ENCODE data around the gene PTGR3. TPM values are rescaled to one million over a fixed set of nuclear protein-coding genes. Genes with fewer than 3 reads are reported as not detected.
A peak's percentile ranks its signal among the peaks of the same experiment; 100 is the strongest.

The PTGR3 gene
- total RNA-seq, 1 donor from 2014 or later = 26.3 TPM

DNA sequence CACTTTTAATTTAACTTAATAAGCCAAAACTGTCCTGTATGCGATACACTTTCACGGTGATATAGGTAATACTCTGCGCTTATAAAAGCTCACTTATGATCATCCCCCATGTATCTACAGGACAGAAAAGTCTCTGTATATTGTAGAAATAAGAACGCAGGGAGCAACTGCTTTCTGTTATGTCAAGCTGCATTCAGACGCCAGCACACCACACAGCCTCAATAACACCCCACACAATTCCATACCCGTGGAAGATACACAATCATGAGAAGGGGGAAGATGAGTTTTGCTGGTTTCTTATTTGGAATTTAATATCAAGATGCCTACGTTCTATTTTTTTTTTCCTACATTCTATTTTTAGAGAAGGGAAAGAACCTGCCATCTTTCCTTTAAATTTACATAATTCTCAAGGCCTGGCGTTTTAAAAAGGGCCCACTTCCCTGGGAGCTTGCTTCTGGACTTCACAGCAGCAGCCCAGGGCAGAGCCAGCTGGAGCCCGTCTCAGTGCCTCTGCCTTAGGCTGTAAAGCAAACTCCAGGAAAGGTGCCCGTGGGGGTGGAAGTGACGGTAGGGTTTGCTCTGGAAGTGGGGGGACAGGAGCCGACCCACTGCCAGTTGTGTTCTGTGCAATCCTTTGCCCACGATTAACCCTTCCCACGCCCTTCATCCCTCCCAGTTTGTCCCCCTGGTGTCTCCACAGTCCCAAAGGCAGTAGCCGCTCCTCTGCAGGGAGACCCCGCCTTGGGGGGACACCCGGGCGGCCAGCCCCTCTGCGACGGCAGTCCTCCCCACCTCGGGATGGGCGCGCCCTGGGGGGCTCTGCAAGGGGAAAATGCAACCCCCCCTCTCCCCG, 5.3 kb downstream of the PTGR3 start:
- no peak overlapping the region for H3K4me3 Mint-ChIP-seq (ENCODE audit: unreplicated experiment)
- peaks cover 17% of the 10 kb centered on the region for H3K27me3 Mint-ChIP-seq (ENCODE audit: unreplicated experiment)
- DNase-seq (ENCODE audit: low spot score) = peak; percentile 22
- TF ChIP-seq, protein P1, sequence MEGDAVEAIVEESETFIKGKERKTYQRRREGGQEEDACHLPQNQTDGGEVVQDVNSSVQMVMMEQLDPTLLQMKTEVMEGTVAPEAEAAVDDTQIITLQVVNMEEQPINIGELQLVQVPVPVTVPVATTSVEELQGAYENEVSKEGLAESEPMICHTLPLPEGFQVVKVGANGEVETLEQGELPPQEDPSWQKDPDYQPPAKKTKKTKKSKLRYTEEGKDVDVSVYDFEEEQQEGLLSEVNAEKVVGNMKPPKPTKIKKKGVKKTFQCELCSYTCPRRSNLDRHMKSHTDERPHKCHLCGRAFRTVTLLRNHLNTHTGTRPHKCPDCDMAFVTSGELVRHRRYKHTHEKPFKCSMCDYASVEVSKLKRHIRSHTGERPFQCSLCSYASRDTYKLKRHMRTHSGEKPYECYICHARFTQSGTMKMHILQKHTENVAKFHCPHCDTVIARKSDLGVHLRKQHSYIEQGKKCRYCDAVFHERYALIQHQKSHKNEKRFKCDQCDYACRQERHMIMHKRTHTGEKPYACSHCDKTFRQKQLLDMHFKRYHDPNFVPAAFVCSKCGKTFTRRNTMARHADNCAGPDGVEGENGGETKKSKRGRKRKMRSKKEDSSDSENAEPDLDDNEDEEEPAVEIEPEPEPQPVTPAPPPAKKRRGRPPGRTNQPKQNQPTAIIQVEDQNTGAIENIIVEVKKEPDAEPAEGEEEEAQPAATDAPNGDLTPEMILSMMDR (IDR thresholded peaks at IDR 0.05; ENCODE audit: unreplicated experiment) = no peak
- no peak overlapping the region for H3K27ac Mint-ChIP-seq (ENCODE audit: unreplicated experiment)
- H3K4me1 Mint-ChIP-seq (ENCODE audit: unreplicated experiment) = peaks cover 26% of the 10 kb centered on the region
- H3K36me3 Mint-ChIP-seq (ENCODE audit: low read depth, unreplicated experiment) = peaks cover 13% of the 10 kb centered on the region
- H3K9me3 Mint-ChIP-seq (ENCODE audit: unreplicated experiment) = no peaks in the 10 kb centered on the region

DNA sequence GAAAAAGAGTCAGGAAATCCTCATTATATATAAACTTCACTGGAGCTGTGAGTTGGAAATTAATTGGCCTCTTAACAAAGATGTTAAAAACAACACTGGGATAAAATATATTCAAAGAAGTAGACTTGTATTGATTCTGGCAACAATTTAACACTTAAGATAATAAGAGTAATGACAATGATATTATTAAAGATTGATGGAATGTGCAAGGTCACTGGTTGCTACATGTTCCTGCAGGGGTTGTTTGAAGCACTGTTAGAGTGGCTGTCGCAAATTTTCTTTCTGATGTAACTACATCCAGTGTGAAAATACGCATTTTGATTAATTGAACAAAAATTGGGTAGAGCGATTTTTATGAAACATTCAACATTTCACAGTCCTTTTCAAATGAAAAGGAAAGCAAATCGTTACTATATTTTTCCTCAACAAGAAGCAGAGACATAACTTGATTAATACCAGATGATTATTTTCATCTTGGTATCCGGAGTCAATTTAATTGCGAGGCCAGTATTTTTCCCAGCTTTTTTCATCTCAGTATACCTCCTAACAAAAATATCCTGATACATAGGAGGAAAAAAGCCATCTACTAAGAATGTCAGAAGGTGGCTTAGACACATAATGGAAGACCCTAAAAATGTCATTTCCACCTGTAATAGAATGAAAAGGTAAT, 6.1 kb downstream of the PTGR3 start:
- H3K9me3 Mint-ChIP-seq (ENCODE audit: unreplicated experiment) = no peaks in the 10 kb centered on the region
- no peak for DNase-seq (ENCODE audit: low spot score)
- H3K4me3 Mint-ChIP-seq (ENCODE audit: unreplicated experiment) = no peak overlapping the region
- H3K27ac Mint-ChIP-seq (ENCODE audit: unreplicated experiment) = no peak overlapping the region
- H3K36me3 Mint-ChIP-seq (ENCODE audit: low read depth, unreplicated experiment) = peaks cover 13% of the 10 kb centered on the region
- TF ChIP-seq, protein P1 (IDR thresholded peaks at IDR 0.05; ENCODE audit: unreplicated experiment) = no peak
- peaks cover 23% of the 10 kb centered on the region for H3K4me1 Mint-ChIP-seq (ENCODE audit: unreplicated experiment)
- peaks cover 14% of the 10 kb centered on the region for H3K27me3 Mint-ChIP-seq (ENCODE audit: unreplicated experiment)

DNA sequence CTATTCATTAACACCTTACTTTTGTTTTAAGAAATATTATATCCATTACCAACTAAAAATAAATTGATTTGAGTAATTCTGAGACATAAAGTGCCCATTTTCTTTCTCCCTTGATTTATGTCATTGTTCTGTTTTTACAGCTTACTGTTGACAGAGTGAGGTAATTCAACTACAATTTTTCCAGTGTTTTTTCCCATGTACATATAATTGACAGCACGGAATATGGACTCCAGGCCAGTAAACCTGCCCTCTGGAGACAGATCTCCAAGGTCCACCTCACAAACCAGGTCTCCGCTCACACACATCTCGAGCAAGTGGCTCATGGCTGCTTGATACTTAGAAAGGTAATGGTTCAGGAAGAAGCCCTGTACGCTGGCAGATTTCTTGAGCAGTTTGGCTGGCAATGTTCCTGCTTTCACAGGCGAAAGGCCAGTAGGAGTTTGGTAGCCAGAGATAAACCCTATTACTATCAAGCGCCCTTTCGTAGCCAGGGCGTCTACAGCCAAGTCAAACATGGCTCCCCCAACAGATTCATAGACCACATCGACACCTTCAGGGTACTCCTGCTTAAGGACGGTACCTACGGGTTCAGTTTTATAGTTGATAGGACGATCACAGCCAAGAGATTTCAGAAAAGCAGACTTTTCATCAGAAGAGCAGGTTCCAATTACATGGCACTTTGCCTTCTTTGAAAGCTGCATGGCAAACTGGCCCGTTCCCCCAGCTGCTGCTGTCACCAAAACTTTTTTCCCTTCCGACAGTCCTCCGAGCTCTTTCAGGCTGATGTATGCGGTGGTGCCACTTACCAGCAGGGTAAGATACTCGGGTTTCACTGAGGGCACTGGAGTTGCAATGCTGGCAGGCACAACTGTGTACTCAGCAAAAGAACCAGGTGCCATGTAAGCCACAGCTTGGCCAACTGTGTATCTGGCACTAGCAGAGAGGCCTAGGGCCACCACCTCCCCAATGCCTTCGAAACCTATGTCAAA, 7.4 kb downstream of the PTGR3 start:
- H3K4me3 Mint-ChIP-seq (ENCODE audit: unreplicated experiment) = no peak overlapping the region
- H3K36me3 Mint-ChIP-seq (ENCODE audit: low read depth, unreplicated experiment) = peaks cover 13% of the 10 kb centered on the region
- no peak for DNase-seq (ENCODE audit: low spot score)
- H3K9me3 Mint-ChIP-seq (ENCODE audit: unreplicated experiment) = no peaks in the 10 kb centered on the region
- TF ChIP-seq, protein P1 (IDR thresholded peaks at IDR 0.05; ENCODE audit: unreplicated experiment) = no peak
- peaks cover 7% of the 10 kb centered on the region for H3K27me3 Mint-ChIP-seq (ENCODE audit: unreplicated experiment)
- H3K4me1 Mint-ChIP-seq (ENCODE audit: unreplicated experiment) = peaks cover 15% of the 10 kb centered on the region
- no peak overlapping the region for H3K27ac Mint-ChIP-seq (ENCODE audit: unreplicated experiment)

DNA sequence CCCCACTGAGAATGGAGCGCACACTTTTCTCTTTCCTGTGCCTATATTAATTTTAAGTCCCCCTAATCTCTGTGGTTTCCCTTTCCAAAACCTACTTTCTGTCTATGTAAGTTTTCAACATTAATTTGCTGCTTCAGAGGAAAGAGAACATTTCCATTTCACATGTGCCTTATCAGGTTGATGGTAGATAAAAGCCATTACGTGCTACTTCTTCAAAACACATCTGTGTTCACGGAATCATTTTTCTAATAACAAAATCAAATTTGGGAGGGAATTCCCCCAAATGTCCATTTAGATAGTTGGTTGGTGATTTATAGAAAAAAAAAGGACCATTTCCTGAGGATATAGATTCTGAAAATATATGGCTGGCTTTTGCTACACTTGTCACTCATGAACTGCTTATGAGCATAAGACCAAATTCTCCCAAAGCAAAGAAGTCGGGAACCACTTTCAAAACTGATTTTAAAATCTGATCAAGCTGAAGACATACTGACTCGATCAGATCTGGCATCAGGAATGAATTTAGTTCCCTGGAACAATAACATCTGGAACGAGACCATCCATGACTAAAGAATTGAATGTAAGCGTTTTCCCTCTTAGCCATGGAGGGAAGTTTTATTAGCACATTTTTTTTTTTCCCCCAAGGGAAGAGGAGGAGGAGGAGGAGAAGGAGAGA, 8.2 kb downstream of the PTGR3 start:
- peaks cover 13% of the 10 kb centered on the region for H3K36me3 Mint-ChIP-seq (ENCODE audit: low read depth, unreplicated experiment)
- no peaks in the 10 kb centered on the region for H3K9me3 Mint-ChIP-seq (ENCODE audit: unreplicated experiment)
- DNase-seq (ENCODE audit: low spot score) = no peak
- TF ChIP-seq, protein P1 (IDR thresholded peaks at IDR 0.05; ENCODE audit: unreplicated experiment) = no peak
- no peak overlapping the region for H3K4me3 Mint-ChIP-seq (ENCODE audit: unreplicated experiment)
- H3K27me3 Mint-ChIP-seq (ENCODE audit: unreplicated experiment) = peaks cover 7% of the 10 kb centered on the region
- H3K4me1 Mint-ChIP-seq (ENCODE audit: unreplicated experiment) = peaks cover 7% of the 10 kb centered on the region
- no peak overlapping the region for H3K27ac Mint-ChIP-seq (ENCODE audit: unreplicated experiment)
